A549 (cell line): ENCODE data around the gene STAT4.

Experiments used
- CEBPB ChIP-seq, 2 experiments: fragments of >200 bp in 1 of 2; sonication (Bioruptor Twin) in 1 of 2; formaldehyde crosslinking in 1 of 2; IDR thresholded peaks; 2 replicates each; pipeline ENCODE4 v1.6.1; 2012 to 2016
- CHD4 ChIP-seq: fragments of 200-600 bp; sonication (generic); IDR thresholded peaks from 2 replicates; pipeline ENCODE4 v1.6.1; 2016; ENCODE audit warnings: antibody characterized with exemption, mild to moderate bottlenecking, borderline replicate concordance
- EP300 ChIP-seq, 2 experiments: fragments of >200 bp; sonication (Bioruptor Twin); formaldehyde crosslinking; IDR thresholded peaks; 2 replicates in 1 of 2; 3 replicates in 1 of 2; pipeline ENCODE4 v1.6.1; 2016 to 2017
- FOSL2 ChIP-seq, 2 experiments: fragments of 450-650 bp in 1 of 2; fragments of >200 bp in 1 of 2; sonication (Bioruptor Twin) in 1 of 2; formaldehyde crosslinking; IDR thresholded peaks; 2 replicates each; pipeline versions ENCODE4 v1.5.0 to v1.6.1; 2016 to 2020; ENCODE audit warnings: mild to moderate bottlenecking in 1 of 2, moderate library complexity in 1 of 2
- KDM1A ChIP-seq: fragments of 200-600 bp; sonication (generic); IDR thresholded peaks from 2 replicates; pipeline ENCODE4 v1.6.1; 2016; ENCODE audit warnings: low read depth, mild to moderate bottlenecking
- MAZ ChIP-seq: fragments of 150-350 bp; IDR thresholded peaks from 2 replicates; pipeline ENCODE4 v1.6.1; 2014; ENCODE audit warnings: antibody characterized with exemption, low read depth, low read length, borderline replicate concordance
- POLR2A ChIP-seq: IDR thresholded peaks from 2 replicates; pipeline ENCODE4 v1.6.1; 2012; ENCODE audit warnings: mild to moderate bottlenecking, low read length
- POLR2AphosphoS2 ChIP-seq: conservative IDR thresholded peaks from 2 replicates; pipeline ENCODE4 v1.6.1; 2012; ENCODE audit warnings: low read length, improper control_type of control experiment, inconsistent platforms
- ZFP36 ChIP-seq: fragments of 450-650 bp; IDR thresholded peaks from 2 replicates; pipeline ENCODE4 v1.6.1; 2014; ENCODE audit warnings: borderline replicate concordance; ENCODE audit not compliant: partially characterized antibody
- TF ChIP-seq, protein P1 (sequence below): fragments of >200 bp; sonication (Bioruptor Twin); formaldehyde crosslinking; IDR thresholded peaks from 3 replicates; pipeline ENCODE4 v1.5.1; 2016
- TF ChIP-seq, protein P2 (sequence below): IDR thresholded peaks from 2 replicates; pipeline ENCODE4 v1.6.1; 2012
- TF ChIP-seq, protein P3 (sequence below): fragments of 450-650 bp; IDR thresholded peaks from 2 replicates; pipeline ENCODE4 v1.6.1; 2014; ENCODE audit warnings: antibody characterized with exemption
- TF ChIP-seq, protein P4 (sequence below): fragments of 200-600 bp; sonication (generic); IDR thresholded peaks from 2 replicates; pipeline ENCODE4 v1.6.1; 2016; ENCODE audit warnings: antibody characterized with exemption, mild to moderate bottlenecking, moderate library complexity

DNA sequence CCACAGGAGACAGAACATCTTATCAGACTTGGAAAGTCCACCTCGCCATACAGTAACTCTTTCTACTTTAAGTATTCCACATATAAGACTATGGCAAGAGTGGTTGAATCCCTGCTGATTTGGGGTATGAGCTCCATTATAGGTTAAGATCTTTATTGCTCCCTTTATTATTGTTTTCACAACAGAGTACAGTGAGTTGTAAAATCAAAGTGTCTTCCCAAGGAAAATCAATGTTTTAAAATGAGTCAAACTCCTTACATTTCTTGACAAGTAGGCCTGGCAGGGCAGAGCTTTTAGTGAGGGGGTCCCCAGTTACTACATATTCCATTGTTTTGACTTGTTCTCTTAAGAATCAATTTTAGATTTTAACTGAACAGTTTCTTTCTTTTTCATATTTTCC lies 87.2 kb downstream of the STAT4 start:
- TF ChIP-seq KDM1A (no peak), POLR2A (no peak), CHD4 (no peak), CEBPB (IDR thresholded peaks at IDR 0.05) (no peak), EP300 (IDR thresholded peaks at IDR 0.05) (no peak), MAZ (no peak), POLR2AphosphoS2 (no peak), FOSL2 (IDR thresholded peaks at IDR 0.05) (no peak), FOSL2 (CRISPR knock-in tag; IDR thresholded peaks at IDR 0.05) (no peak), ZFP36 (no peak)
- TF ChIP-seq, protein P1, sequence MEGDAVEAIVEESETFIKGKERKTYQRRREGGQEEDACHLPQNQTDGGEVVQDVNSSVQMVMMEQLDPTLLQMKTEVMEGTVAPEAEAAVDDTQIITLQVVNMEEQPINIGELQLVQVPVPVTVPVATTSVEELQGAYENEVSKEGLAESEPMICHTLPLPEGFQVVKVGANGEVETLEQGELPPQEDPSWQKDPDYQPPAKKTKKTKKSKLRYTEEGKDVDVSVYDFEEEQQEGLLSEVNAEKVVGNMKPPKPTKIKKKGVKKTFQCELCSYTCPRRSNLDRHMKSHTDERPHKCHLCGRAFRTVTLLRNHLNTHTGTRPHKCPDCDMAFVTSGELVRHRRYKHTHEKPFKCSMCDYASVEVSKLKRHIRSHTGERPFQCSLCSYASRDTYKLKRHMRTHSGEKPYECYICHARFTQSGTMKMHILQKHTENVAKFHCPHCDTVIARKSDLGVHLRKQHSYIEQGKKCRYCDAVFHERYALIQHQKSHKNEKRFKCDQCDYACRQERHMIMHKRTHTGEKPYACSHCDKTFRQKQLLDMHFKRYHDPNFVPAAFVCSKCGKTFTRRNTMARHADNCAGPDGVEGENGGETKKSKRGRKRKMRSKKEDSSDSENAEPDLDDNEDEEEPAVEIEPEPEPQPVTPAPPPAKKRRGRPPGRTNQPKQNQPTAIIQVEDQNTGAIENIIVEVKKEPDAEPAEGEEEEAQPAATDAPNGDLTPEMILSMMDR: no peak
- TF ChIP-seq, protein P2, sequence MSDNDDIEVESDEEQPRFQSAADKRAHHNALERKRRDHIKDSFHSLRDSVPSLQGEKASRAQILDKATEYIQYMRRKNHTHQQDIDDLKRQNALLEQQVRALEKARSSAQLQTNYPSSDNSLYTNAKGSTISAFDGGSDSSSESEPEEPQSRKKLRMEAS: no peak
- TF ChIP-seq, protein P3, sequence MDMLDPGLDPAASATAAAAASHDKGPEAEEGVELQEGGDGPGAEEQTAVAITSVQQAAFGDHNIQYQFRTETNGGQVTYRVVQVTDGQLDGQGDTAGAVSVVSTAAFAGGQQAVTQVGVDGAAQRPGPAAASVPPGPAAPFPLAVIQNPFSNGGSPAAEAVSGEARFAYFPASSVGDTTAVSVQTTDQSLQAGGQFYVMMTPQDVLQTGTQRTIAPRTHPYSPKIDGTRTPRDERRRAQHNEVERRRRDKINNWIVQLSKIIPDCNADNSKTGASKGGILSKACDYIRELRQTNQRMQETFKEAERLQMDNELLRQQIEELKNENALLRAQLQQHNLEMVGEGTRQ: no peak
- TF ChIP-seq, protein P4, sequence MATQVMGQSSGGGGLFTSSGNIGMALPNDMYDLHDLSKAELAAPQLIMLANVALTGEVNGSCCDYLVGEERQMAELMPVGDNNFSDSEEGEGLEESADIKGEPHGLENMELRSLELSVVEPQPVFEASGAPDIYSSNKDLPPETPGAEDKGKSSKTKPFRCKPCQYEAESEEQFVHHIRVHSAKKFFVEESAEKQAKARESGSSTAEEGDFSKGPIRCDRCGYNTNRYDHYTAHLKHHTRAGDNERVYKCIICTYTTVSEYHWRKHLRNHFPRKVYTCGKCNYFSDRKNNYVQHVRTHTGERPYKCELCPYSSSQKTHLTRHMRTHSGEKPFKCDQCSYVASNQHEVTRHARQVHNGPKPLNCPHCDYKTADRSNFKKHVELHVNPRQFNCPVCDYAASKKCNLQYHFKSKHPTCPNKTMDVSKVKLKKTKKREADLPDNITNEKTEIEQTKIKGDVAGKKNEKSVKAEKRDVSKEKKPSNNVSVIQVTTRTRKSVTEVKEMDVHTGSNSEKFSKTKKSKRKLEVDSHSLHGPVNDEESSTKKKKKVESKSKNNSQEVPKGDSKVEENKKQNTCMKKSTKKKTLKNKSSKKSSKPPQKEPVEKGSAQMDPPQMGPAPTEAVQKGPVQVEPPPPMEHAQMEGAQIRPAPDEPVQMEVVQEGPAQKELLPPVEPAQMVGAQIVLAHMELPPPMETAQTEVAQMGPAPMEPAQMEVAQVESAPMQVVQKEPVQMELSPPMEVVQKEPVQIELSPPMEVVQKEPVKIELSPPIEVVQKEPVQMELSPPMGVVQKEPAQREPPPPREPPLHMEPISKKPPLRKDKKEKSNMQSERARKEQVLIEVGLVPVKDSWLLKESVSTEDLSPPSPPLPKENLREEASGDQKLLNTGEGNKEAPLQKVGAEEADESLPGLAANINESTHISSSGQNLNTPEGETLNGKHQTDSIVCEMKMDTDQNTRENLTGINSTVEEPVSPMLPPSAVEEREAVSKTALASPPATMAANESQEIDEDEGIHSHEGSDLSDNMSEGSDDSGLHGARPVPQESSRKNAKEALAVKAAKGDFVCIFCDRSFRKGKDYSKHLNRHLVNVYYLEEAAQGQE: no peak
